Sigmoid colon (tissue), 7 donors: ENCODE measurements around the gene PBX2. TPM values are rescaled to one million over a fixed set of nuclear protein-coding genes. Genes with fewer than 3 reads are reported as not detected.

Experiments used
- DNase-seq: peaks from one replicate; pipeline ENCODE4 v3.0.0-alpha.2; 2019
- H3K27ac ChIP-seq, 4 donors: fragments of 200-600 bp; sonication (generic); one replicate each; pipeline ENCODE4 v1.5.1; 2016 to 2019; ENCODE audit warnings: mild to moderate bottlenecking in 1 of 4
- H3K27me3 ChIP-seq, 3 donors: fragments of 200-600 bp; sonication (generic); one replicate each; pipeline ENCODE4 v1.5.1; 2019; ENCODE audit warnings: mild to moderate bottlenecking in 1 of 3
- H3K36me3 ChIP-seq, 4 donors: fragments of 200-600 bp; sonication (generic); one replicate each; pipeline ENCODE4 v1.5.1; 2016 to 2019
- H3K4me1 ChIP-seq, 4 donors: fragments of 200-600 bp; sonication (generic); one replicate each; pipeline ENCODE4 v1.5.1; 2017 to 2019
- H3K4me3 ChIP-seq, 4 donors: fragments of 200-600 bp; sonication (generic); one replicate each; pipeline ENCODE4 v1.5.1; 2017 to 2019; ENCODE audit warnings: mild to moderate bottlenecking in 2 of 4, moderate library complexity in 1 of 4
- H3K9me3 ChIP-seq, 4 donors: fragments of 200-600 bp in 3 of 4; sonication (generic) in 3 of 4; one replicate each; pipeline versions ENCODE4 v1.5.1 to v1.6.1; 2013 to 2019
- EP300 ChIP-seq, 4 donors: sonication (generic); formaldehyde crosslinking; IDR thresholded peaks; one replicate each; pipeline ENCODE4 v1.6.1; 2017; ENCODE audit warnings: antibody characterized with exemption in 4 of 4
- POLR2A ChIP-seq, 2 donors: fragments of 450-650 bp; IDR thresholded peaks; one replicate each; pipeline ENCODE4 v1.6.1; 2016; ENCODE audit warnings: antibody characterized with exemption in 2 of 2, mild to moderate bottlenecking in 2 of 2, moderate library complexity in 2 of 2
- POLR2AphosphoS5 ChIP-seq, 4 donors: sonication (generic); formaldehyde crosslinking; IDR thresholded peaks; one replicate each; pipeline ENCODE4 v1.6.1; 2017; ENCODE audit warnings: antibody characterized with exemption in 4 of 4
- WGBS, 2 donors: extraction: QIAGEN DNeasy Blood & Tissue Kit; methylation state at CpG; one replicate each; pipeline ENCODE4 v1.1.7; 2013; 5-methylcytosine and 5-hydroxymethylcytosine counted together
- intact Hi-C: fragments of 100-400 bp; cut with DNase I; formaldehyde crosslinking; loops from one replicate; pipeline ENCODE4 v1.15.1; 2023
- polyA plus RNA-seq, 3 donors: library from polyadenylated mRNA; stranded (reverse); fragments of 200-250 nt; gene quantifications; one replicate each; pipeline ENCODE4 v1.2.3, GENCODE V29; 2013
- total RNA-seq, 4 donors: library from RNA; depleted of rRNA; stranded (reverse); fragments of >200 nt; gene quantifications; one replicate each; pipeline ENCODE4 v1.1.0, GENCODE V29; 2016
- TF ChIP-seq, protein P1 (sequence below), 4 experiments: fragments of 450-650 bp in 3 of 4; fragments of 200-600 bp in 1 of 4; IDR thresholded peaks; one replicate each; pipeline ENCODE4 v1.5.1; 2016 to 2019; ENCODE audit warnings: antibody characterized with exemption in 4 of 4, mild to moderate bottlenecking in 3 of 4, moderate library complexity in 2 of 4
- donor health status: healthy with polysubstance abuse.
- donor health status: Bipolar disorder and iron deficiency.
- donor health status: healthy.

The PBX2 gene
- total and polyA plus RNA-seq, 7 donors: 16.6 to 67.7 (median 54.2) TPM

DNA sequence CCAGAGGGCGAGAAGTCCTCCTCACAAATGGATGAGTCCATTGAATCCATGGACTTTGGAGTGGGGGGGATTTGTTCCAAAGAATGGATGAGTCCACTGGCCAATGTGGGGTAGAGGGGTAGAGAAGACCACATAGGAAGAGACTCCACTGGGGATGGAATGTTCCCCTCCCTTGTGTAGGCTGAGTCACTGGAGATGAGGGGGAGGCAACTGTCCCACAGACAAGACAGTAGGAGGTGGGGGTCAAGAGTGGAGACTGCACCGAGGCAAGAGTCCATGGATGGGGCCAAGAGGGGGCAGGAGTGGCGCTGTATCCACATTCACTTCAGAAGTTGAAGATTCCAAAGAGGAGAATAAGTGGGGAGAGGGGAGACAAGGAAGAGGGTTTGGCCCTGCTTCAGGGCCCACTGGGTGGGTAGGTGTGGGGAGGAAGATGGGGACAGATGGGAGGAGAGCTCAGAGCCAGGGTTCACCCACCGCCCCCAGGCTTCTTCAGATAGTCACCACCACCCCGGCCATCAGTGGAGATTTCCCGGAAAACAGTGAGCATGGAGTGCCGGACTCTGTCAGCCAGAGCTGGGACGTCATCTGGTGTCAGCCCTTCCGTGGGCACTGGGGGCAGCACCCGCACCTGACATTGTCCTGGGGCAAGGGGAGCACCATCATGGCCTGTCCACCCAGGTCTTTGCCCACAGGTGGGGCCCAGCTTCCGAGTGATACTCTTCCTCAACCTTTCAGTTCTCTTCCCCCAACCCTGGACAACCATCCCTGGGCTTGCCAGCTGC, 21.0 kb downstream of the PBX2 start:
- TF ChIP-seq EP300 (IDR thresholded peaks at IDR 0.05): no peak
- TF ChIP-seq, protein P1, sequence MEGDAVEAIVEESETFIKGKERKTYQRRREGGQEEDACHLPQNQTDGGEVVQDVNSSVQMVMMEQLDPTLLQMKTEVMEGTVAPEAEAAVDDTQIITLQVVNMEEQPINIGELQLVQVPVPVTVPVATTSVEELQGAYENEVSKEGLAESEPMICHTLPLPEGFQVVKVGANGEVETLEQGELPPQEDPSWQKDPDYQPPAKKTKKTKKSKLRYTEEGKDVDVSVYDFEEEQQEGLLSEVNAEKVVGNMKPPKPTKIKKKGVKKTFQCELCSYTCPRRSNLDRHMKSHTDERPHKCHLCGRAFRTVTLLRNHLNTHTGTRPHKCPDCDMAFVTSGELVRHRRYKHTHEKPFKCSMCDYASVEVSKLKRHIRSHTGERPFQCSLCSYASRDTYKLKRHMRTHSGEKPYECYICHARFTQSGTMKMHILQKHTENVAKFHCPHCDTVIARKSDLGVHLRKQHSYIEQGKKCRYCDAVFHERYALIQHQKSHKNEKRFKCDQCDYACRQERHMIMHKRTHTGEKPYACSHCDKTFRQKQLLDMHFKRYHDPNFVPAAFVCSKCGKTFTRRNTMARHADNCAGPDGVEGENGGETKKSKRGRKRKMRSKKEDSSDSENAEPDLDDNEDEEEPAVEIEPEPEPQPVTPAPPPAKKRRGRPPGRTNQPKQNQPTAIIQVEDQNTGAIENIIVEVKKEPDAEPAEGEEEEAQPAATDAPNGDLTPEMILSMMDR (IDR thresholded peaks at IDR 0.05): no peak
- no peak for TF ChIP-seq POLR2A (IDR thresholded peaks at IDR 0.05)
- no peak for TF ChIP-seq POLR2AphosphoS5 (IDR thresholded peaks at IDR 0.05)
- Histone ChIP-seq H3K27me3 (no peaks in the 10 kb centered on the region), H3K27ac (peak overlapping the region in 3 of 4 donors; percentile 5 to 14 (median 11)), H3K4me3 (no peak overlapping the region), H3K36me3 (peaks cover 27 to 70% (median 29%) of the 10 kb centered on the region in 4 donors), H3K9me3 (no peaks in the 10 kb centered on the region), H3K4me1 (peaks cover 0 to 18% (median 3%) of the 10 kb centered on the region in 4 donors)
- no peak for DNase-seq
- 86 to 88% methylated on average over 11 of the region's 11 CpGs for WGBS, 2 donors
- intact Hi-C loops: no loop called here

DNA sequence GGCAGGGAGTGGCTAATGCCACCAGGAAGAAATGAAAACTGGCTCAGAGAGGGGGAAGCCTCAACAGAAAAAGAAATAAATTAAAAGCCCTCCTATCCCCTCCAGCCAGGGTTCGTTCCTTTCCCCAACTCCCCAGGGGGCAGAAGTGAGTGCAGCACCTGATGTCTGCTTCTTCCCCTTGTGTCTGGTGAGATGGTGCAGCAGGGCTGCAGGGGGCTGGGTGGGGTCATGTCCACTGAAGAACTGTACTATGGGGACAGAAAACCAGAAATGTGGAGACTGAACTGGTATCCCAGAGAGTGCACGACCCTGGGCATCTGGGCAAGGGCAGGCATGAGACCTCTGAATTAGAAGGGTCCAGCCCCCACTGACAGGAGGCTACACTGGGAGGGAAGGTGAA, 21.7 kb downstream of the PBX2 start:
- peaks cover 0 to 12% (median 3%) of the 10 kb centered on the region in 4 donors for H3K4me1 ChIP-seq
- H3K9me3 ChIP-seq: no peaks in the 10 kb centered on the region
- H3K4me3 ChIP-seq: no peak overlapping the region
- H3K36me3 ChIP-seq: peaks cover 27 to 73% (median 29%) of the 10 kb centered on the region in 4 donors
- no peak for DNase-seq
- no peaks in the 10 kb centered on the region for H3K27me3 ChIP-seq
- TF ChIP-seq POLR2A (IDR thresholded peaks at IDR 0.05) (no peak), EP300 (IDR thresholded peaks at IDR 0.05) (no peak), POLR2AphosphoS5 (IDR thresholded peaks at IDR 0.05) (no peak)
- TF ChIP-seq, protein P1 (IDR thresholded peaks at IDR 0.05): no peak
- H3K27ac ChIP-seq: peak overlapping the region in 1 of 4 donors; percentile 5
- intact Hi-C loops: no loop called here
- 76 to 86% methylated on average over 2 of the region's 2 CpGs for WGBS, 2 donors

DNA sequence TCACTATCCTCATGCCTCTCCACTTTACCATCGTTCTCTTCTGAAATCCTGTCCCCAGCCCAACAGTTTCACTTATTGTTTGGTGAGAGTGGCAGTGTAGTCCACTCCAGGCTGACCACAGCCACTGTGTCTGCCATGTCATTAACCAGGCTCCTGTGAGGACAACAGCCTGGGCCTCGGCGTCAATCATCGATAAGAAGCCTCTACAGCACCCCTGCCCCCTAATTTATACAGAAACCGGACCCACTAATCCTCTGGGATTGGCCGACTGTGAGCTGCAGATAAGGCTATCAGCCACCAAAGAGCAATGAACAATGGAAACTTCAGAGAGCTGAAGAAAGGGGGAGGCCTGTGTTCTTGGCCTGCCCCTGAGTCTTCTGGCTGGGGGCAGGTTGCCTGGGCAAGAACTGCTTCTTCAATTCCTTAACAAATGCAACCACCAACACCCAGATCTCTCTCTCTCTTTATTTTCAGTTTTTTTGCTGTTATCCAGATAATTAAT, 22.2 kb downstream of the PBX2 start:
- no peak for TF ChIP-seq POLR2A (IDR thresholded peaks at IDR 0.05)
- no peak for TF ChIP-seq EP300 (IDR thresholded peaks at IDR 0.05)
- TF ChIP-seq, protein P1 (IDR thresholded peaks at IDR 0.05): no peak
- no peak for TF ChIP-seq POLR2AphosphoS5 (IDR thresholded peaks at IDR 0.05)
- Histone ChIP-seq H3K9me3 (no peaks in the 10 kb centered on the region), H3K36me3 (peaks cover 27 to 78% (median 29%) of the 10 kb centered on the region in 4 donors), H3K4me3 (no peak overlapping the region), H3K27ac (peak overlapping the region in 1 of 4 donors; percentile 9), H3K27me3 (no peaks in the 10 kb centered on the region), H3K4me1 (peaks cover 0 to 7% (median under 1%) of the 10 kb centered on the region in 4 donors)
- no peak for DNase-seq
- WGBS, 2 donors: 82 to 86% methylated on average over 6 of the region's 6 CpGs
- intact Hi-C loops: no loop called here

- WGBS, 2 donors: 89 to 90% methylated on average over 32 of the region's 32 CpGs
- Histone ChIP-seq H3K27ac (peak overlapping the region in 1 of 4 donors; percentile 9), H3K4me1 (peaks cover 0 to 3% (median 0%) of the 10 kb centered on the region in 4 donors), H3K4me3 (no peak overlapping the region), H3K9me3 (no peaks in the 10 kb centered on the region), H3K36me3 (peaks cover 27 to 84% (median 29%) of the 10 kb centered on the region in 4 donors), H3K27me3 (no peaks in the 10 kb centered on the region)
- intact Hi-C loops: no loop called here
- no peak for DNase-seq
- TF ChIP-seq POLR2AphosphoS5 (IDR thresholded peaks at IDR 0.05) (no peak), EP300 (IDR thresholded peaks at IDR 0.05) (no peak), POLR2A (IDR thresholded peaks at IDR 0.05) (no peak)
- TF ChIP-seq, protein P1 (IDR thresholded peaks at IDR 0.05): no peak
These were observed 22.7 kb downstream of the PBX2 start for GRCh38 chr6:32167154-32167760.
